OCI-LY3 (cell line): ENCODE data around the gene SLC13A5.

Experiments
- EZH2phosphoT487 ChIP-seq: fragments of 200-600 bp; shearing (Covaris generic); IDR thresholded peaks from 2 replicates; pipeline ENCODE4 v1.6.1; 2018; ENCODE audit warnings: antibody characterized with exemption, mixed run types, low read depth
- TF ChIP-seq, protein P1 (sequence below): fragments of 200-600, 300-600 bp; sonication (generic); IDR thresholded peaks from 2 replicates; pipeline ENCODE4 v1.5.1; 2014; ENCODE audit warnings: antibody characterized with exemption, low read length, low read depth

GRCh38 chr17:6749519-6749918 lies 36.4 kb upstream of the SLC13A5 start:
- TF ChIP-seq, protein P1, sequence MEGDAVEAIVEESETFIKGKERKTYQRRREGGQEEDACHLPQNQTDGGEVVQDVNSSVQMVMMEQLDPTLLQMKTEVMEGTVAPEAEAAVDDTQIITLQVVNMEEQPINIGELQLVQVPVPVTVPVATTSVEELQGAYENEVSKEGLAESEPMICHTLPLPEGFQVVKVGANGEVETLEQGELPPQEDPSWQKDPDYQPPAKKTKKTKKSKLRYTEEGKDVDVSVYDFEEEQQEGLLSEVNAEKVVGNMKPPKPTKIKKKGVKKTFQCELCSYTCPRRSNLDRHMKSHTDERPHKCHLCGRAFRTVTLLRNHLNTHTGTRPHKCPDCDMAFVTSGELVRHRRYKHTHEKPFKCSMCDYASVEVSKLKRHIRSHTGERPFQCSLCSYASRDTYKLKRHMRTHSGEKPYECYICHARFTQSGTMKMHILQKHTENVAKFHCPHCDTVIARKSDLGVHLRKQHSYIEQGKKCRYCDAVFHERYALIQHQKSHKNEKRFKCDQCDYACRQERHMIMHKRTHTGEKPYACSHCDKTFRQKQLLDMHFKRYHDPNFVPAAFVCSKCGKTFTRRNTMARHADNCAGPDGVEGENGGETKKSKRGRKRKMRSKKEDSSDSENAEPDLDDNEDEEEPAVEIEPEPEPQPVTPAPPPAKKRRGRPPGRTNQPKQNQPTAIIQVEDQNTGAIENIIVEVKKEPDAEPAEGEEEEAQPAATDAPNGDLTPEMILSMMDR, result peak; percentile 20; the same call in 1 of the 2 replicates
- no peak for TF ChIP-seq EZH2phosphoT487
